HG03558 (cell line): ENCODE data around the gene C2orf42.
"Not testable (repeated sequence)": the region's sequence is repeated elsewhere in the genome, so short reads cannot be mapped to it uniquely, and the experiment has no call there.

ENCODE experiments used
- ATAC-seq: cut with Tn5 transposase; IDR thresholded peaks from one replicate; pipeline ENCODE4 v1.9.1; 2021; ENCODE audit warnings: moderate number of reproducible peaks; ENCODE audit not compliant: unreplicated experiment; ENCODE audit errors: extremely low read depth

Gene C2orf42

GRCh38 chr2:70181363-70181956 is 9.4 kb downstream of the C2orf42 start:
- no peak for ATAC-seq

DNA sequence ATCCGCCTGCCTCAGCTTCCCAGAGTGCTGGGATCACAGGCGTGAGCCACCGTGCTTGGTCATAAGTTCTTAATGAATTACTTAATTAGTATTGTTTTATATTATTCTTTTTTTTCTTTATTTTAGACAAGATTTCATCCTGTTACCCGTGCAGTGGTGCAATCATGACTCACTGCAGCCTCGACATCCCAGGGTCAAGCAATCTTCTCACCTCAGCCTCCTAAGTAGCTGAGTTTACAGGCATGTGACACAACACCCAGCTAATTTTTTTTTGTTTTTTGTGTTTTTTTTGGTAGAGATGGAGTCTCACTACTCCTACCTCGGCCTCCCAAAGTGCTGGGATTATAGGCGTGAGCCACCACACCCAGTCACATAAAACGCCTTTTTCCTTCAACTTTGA is 17.3 kb downstream of the C2orf42 start:
- ATAC-seq = no peak

GRCh38 chr2:70169654-70170245 is 21.1 kb downstream of the C2orf42 start:
- ATAC-seq = not testable (repeated sequence)

GRCh38 chr2:70161069-70161534 is 29.7 kb downstream of the C2orf42 start:
- peak; percentile 94 for ATAC-seq

DNA sequence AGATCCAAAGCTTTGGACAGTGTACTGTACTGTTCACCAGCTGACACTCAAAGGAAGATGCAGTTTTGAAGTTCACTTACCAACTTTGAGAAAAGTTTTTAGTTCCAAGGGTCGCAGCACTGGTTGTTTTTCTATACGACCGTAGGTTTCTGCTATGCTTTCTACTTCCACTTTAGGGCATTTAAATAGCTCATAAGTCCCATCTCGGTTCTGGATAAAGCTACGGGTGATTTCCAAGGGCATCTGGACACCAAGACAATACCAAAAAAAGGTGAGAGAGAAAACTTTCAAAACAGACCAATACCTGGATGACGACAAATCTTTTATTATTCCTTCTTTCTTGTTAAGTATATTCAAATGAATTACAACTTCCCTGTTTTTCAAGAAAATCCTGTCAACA is 30.3 kb downstream of the C2orf42 start:
- ATAC-seq = no peak

- ATAC-seq = not testable (repeated sequence)
These were observed 41.6 kb downstream of the C2orf42 start for GRCh38 chr2:70149130-70149686.

GRCh38 chr2:70148211-70148760 is 42.5 kb downstream of the C2orf42 start:
- not testable (repeated sequence) for ATAC-seq

- no peak for ATAC-seq
These were observed 44.7 kb downstream of the C2orf42 start for GRCh38 chr2:70145851-70146739.

- no peak for ATAC-seq
These were observed 45.7 kb downstream of the C2orf42 start for GRCh38 chr2:70145144-70145490.

DNA sequence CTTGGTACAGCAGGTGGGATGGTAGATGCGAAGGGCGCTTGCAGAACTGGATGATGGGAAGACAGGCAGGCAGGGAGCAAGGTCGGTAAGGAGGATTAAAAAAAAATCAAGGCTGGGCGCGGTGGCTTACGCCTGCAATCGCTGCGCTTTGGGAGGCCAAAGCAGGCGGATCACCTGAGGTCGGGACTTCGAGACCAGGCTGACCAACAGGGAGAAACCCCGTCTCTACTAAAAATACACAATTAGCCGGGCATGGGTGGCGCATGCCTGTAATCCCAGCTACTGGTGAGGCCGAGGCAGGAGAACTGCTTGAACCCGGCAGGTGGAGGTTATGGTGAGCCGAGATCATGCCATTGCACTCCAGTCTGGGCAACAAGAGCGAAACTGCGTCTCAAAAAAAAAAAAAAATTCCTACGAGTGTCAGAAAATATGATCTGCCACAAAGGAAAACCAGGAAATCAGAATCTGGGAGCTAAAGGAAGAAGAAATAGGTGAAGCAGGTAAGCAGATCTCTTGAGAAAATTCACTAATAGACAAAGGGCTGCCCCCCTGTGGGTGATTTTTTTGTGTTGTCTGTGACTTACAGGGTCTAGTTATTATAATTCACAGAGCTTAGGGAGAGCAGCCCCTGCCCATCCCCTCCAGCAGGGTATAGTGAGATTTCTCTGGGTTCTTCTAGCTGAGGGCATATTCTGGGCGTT is 46.2 kb downstream of the C2orf42 start:
- no peak for ATAC-seq

DNA sequence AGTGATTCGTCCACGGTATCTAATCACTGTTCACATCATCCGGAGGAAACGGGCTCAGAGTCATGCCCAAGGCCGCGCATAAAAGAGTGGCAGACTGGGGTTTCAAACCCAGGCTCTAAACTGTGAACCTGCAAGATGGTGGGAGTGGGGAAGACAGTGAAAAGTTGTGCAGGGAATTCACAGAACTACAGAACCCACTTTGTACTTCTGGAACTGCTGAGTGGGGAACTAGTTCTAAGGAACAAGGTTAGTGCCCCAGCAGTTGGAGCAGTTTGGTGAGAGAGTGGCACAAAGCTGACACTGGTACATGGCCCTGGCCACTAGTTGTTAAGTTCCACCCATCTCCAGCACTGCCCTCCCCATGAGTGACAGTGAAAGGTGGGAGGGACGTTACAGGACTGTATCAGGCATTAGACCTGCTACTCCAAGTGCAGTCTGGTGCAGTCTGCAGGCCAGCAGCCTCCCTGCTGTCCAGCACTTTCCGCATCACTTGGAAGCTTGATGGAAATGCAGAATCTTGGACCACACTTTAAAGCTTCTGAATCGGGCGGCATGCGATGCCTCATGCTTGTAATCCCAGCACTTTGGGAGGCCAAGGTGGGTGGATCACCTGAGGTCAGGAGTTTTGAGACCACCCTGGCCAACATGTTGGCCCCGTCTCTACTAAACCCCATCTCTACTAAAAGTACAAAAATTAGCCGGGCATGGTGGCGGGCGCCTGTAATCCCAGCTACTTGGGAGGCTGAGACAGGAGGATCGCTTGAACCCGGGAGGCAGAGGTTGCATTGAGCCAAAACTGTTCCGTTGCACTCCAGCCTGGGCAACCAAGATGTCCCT is 47.3 kb downstream of the C2orf42 start:
- no peak for ATAC-seq

DNA sequence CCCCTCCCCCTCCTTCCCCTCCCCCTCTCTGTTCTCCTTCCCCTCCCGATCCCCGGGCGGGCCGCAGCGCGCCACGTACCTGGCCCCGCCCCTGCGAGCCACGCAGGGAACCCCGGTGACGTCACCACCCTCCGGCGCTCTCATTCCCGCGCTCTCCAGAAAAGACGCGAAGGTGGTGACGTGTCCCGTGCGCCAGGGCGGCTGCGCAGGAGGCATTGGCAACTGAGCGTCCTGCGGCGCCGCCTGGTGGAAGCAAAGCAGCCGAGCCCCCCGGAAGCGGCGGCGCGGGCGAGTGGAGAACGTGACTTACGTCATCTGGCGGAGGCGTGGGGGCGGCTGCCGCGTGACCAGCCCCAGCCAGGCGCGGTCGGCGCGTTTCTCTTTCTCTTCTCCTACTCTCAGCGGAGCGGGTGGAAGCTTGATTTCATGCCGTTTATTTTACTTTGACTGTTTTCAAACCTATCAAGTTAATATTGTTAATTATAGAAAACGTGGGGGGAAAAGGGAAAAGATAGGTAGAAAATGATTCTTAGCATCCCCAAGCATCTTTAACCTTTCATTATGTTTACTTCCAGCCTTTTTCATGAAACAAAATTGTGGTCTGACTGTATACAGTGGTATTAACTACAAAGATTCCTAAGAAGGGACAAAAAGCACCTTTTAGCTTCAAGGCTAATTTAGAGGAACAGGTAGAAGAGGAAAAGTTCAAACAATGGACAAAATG is 48.1 kb downstream of the C2orf42 start:
- peak; percentile 63 for ATAC-seq

- ATAC-seq = no peak
These were observed 48.8 kb downstream of the C2orf42 start for GRCh38 chr2:70141902-70142589.

DNA sequence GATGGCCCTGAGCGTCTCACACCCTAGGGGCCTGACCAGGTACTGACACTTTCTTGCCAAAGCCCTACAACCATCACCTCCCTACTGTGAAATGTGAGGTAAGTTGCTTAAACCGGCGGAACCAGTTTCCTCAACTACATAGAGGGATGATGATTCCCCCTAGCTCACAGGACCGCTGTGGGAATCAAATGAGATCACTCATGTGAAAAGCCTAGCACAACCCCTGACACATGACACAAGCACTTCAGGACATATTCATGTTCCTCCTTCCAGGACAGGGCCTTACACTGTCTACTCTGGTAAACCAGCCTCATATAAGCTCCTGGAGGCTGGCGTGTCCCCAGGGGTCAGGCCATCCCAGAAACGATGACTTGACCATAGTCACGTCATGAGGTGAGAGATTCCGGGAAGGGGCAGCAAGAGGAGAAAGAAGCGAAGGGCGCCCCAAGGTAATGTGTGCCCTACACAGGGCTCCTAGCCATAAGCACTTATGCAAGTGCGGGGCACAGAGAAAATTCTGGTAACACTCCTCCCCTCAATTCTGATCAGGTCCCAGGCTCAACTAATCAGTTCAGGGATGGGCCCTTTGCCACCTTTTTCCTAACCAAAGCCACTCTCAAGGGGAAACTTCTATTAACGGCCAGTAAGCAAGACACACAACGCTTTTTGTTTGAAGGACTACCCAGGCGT is 49.5 kb downstream of the C2orf42 start:
- no peak for ATAC-seq

- ATAC-seq = no peak
These were observed 50.0 kb downstream of the C2orf42 start for GRCh38 chr2:70140791-70141211.

DNA sequence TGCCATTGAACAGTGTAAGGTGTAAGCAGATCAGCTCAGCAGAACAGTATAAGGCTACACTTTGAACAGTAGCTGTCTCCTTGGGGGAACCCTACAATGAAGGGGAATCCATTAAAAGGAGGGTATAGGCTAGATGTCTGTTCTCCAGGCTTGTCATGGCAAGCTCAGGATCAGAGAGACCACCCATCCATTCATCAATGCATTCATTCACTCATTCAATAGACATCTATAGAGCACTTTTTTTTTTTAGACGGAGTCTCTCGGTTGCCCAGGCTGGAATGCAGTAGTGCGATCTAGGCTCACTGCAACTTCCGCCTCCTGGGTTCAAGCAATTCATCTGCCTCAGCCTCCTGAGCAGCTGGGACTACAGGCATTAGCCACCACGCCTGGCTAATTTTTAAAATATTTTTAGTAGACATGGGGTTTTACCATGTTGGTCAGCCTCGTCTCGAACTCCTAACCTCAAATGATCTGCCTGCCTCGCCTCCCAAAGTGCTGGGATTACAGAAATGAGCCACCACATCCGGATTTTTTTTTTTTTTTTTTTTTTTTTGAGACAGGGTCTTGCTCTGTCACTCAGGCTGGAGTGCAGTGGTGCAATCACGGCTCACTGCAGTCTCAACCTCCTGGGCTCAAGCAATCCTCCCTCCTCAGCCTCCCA is 56.4 kb downstream of the C2orf42 start:
- not testable (repeated sequence) for ATAC-seq
